Measurements from ENCODE around the gene ZNF236. TPM values are rescaled to one million over a fixed set of nuclear protein-coding genes. Genes with fewer than 3 reads are reported as not detected.

ZNF236 gene
- total and polyA plus RNA-seq, 2 of the 13 experiments (the other 11 are each of a cell fraction or from before 2014, with no cell fraction given) = 3.0 to 7.2 TPM

DNA sequence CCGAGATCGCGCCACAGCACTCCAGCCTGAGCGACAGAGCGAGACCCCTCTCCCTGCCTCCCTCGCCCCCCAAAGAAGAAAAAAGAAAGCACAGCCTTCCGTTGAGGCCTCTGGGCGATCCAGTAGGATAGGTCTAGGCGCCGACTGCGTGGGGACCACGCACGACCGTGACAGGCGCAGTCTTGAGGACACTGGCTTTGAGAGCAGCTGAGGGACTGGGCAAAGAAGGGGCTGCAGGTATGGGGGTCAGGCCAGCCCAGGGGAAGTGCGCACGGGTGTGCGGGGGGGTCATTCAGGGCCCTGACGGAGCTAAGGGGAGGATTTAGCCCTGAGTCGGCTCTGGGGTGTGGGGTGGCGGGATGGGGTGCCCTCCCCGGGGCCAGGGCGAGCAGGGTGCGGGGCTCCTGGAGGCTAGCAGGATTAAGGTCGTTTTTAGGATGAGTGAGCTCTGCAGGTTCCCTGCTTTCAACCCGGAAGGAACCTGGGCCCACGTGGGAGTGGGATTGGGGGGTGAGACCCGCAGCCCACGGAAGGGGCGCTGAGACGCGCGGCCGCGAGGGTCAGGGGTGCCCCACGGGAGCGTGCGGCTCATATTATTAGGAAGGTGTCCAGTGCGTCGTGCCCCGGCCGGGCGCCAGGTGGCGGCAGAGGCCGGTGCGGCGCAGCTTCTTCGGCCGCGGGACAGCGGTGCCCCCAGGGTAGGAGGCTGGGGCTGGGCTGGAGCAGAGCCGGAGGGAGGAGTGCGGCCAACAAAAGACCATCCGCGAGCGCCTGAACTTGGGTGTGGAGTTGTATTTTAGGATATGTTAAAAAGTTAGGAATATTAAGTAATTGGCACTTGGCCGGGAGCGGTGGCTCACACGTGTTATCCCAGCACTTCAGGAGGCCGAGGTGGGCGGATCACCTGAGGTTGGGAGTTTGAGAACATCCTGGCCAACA, 20.5 kb upstream of the ZNF236 start (continued):
- TF ChIP-seq PHF5A (CRISPR knock-in tag; IDR thresholded peaks at IDR 0.05; ENCODE audit: low read depth, unreplicated experiment) (no peak), NFKBIZ (CRISPR knock-in tag; IDR thresholded peaks at IDR 0.05) (no peak), HNF4G (IDR thresholded peaks at IDR 0.05; ENCODE audit: borderline replicate concordance, low read depth, low read length) (no peak), HNF4G (CRISPR knock-in tag; IDR thresholded peaks at IDR 0.05; ENCODE audit: borderline replicate concordance, low read depth) (no peak), ZNF230 (CRISPR knock-in tag; IDR thresholded peaks at IDR 0.05) (no peak), RAD51 (IDR thresholded peaks at IDR 0.05; ENCODE audit: borderline replicate concordance) (no peak), NFKB2 (CRISPR knock-in tag; IDR thresholded peaks at IDR 0.05; ENCODE audit: borderline replicate concordance) (peak; percentile 44; the same call in 1 of the 2 replicates), ZNF790 (CRISPR knock-in tag; IDR thresholded peaks at IDR 0.05; ENCODE audit: borderline replicate concordance) (no peak), ZNF678 (CRISPR knock-in tag; IDR thresholded peaks at IDR 0.05) (no peak), LCORL (IDR thresholded peaks at IDR 0.05) (no peak), LCORL (CRISPR knock-in tag; IDR thresholded peaks at IDR 0.05) (0 out of 2 replicates have a peak, but pooled peaks have one; percentile 37), ZNF713 (CRISPR knock-in tag; IDR thresholded peaks at IDR 0.05) (no peak), PAXIP1 (CRISPR knock-in tag; conservative IDR thresholded peaks at IDR 0.05) (no peak), NR2C2 (CRISPR knock-in tag; IDR thresholded peaks at IDR 0.05; ENCODE audit: borderline replicate concordance) (no peak)
- TF ChIP-seq, protein P1, sequence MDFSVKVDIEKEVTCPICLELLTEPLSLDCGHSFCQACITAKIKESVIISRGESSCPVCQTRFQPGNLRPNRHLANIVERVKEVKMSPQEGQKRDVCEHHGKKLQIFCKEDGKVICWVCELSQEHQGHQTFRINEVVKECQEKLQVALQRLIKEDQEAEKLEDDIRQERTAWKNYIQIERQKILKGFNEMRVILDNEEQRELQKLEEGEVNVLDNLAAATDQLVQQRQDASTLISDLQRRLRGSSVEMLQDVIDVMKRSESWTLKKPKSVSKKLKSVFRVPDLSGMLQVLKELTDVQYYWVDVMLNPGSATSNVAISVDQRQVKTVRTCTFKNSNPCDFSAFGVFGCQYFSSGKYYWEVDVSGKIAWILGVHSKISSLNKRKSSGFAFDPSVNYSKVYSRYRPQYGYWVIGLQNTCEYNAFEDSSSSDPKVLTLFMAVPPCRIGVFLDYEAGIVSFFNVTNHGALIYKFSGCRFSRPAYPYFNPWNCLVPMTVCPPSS (IDR thresholded peaks at IDR 0.05) = no peak
